Smooth muscle cell of trachea (primary cell): ENCODE data around the gene ANO4. TPM values are rescaled to one million over a fixed set of nuclear protein-coding genes. Genes with fewer than 3 reads are reported as not detected.

Experiments
- total RNA-seq: library from RNA; depleted of rRNA; stranded (reverse); fragments of >200 nt; gene quantifications from 2 replicates; pipeline ENCODE4 v1.2.1, GENCODE V29; 2014

Gene ANO4
- 0.44 and 1.3 TPM in 2 replicates for total RNA-seq

GRCh38 chr12:100794441-100795173 is at the start of gene ANO4:
Gene ANO4, plus strand, starts transcription at chr12:100794776. Its CDS starts 107,010 bp downstream, at chr12:100901786.

Other genes with a start within 250 kb of the ANO4 start
- gene GAS2L3, start 221.1 kb upstream of the ANO4 start, total RNA-seq, result 15.5 and 44.1 TPM in 2 replicates